GM10847 (cell line): ENCODE results near the gene PCDHGB6.
"Not testable (repeated sequence)": the region's sequence is repeated elsewhere in the genome, so short reads cannot be mapped to it uniquely, and the experiment has no call there.

Source experiments
- POLR2A ChIP-seq: IDR thresholded peaks from 2 replicates; pipeline ENCODE4 v1.6.1; 2011; ENCODE audit not compliant: insufficient read length; ENCODE audit errors: extremely low read depth

The PCDHGB6 gene

DNA sequence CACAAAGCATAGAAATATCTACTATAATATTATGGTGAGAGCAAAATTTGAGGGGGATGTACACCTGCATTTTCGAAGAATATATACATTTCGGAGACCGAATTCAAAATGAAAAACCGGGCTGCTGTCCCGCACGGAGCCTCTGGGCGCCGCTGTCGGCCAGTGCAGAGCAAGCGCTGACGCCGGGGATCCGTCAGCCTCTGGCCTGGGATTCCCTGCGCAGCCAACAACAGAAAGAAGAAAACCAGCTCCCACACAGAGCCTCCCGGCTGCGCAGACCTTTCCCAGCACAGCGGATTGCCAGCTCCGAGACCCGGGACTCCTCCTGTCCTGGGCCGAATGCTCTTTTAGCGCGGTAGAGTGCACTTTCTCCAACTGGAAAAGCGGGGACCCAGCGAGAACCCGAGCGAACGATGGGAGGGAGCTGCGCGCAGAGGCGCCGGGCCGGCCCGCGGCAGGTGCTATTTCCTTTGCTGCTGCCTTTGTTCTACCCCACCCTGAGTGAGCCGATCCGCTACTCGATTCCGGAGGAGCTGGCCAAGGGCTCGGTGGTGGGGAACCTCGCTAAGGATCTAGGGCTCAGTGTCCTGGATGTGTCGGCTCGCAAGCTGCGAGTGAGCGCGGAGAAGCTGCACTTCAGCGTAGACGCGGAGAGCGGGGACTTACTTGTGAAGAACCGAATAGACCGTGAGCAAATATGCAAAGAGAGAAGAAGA is at the start of gene PCDHGB6:
Gene PCDHGB6 (plus strand): TSS at position 232 of the 716 bp plus-strand sequence. CDS start 182 bp downstream, at position 414.
- not testable (repeated sequence) for TF ChIP-seq POLR2A

DNA sequence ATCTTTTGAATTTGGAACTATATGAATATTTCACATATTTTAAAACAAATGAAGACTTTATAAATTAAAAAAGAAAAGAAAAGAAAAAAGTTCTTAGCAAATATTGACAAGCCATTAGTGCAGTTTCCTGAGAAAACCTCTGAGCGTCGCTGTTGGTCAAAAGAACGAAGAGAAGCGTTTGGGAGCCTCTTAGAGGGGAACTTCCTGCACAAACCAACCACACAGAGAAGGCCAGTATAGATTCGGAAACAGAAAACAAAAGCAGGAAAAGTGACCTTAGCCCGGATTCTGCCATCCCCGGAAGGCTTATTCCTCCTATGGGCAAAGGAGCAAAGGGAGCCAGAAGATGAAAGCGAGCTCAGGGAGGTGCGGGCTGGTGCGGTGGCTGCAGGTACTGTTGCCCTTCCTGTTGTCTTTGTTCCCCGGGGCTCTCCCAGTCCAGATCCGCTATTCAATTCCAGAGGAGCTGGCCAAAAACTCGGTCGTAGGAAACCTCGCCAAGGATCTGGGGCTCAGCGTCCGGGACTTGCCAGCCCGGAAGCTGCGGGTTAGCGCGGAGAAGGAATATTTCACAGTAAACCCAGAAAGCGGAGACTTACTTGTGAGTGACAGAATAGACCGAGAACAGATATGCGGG is 47.9 kb upstream of the PCDHGB6 start, which contains the start of gene PCDHGB2:
Gene PCDHGB2 (plus strand): TSS at position 205 of the 637 bp plus-strand sequence. CDS start 142 bp downstream, at position 347.
- no peak for TF ChIP-seq POLR2A

DNA sequence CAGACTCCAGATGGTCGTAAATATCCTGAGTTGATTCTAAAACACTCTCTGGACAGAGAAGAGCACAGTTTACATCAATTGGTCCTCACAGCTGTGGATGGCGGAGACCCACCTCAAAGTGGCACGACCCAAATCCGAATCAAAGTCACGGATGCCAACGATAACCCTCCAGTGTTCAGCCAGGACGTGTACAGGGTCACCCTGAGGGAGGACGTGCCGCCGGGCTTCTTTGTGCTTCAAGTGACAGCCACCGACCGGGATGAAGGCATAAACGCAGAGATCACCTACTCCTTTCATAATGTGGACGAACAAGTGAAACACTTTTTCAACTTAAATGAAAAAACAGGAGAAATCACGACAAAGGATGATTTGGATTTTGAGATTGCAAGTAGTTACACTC is 47.1 kb upstream of the PCDHGB6 start:
- TF ChIP-seq POLR2A, result no peak

DNA sequence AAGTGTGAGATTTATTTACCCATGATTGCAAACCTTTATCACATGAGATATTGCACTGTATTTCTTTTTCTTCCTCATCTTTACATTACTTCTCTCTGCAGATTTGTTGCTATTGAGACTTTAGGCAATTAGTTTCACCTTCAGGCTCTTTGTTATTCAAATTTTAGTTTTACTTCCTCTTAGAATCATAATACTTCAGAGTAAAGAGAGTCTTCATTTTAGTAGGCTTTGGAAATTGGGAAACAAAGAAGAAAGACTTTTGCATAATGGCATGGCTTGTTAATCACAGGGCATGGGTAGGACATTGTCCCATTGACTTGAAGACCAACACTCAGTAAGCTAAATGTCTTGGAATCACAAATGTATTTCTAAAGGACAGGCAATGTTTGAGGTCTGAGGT is 45.1 kb upstream of the PCDHGB6 start:
- no peak for TF ChIP-seq POLR2A

DNA sequence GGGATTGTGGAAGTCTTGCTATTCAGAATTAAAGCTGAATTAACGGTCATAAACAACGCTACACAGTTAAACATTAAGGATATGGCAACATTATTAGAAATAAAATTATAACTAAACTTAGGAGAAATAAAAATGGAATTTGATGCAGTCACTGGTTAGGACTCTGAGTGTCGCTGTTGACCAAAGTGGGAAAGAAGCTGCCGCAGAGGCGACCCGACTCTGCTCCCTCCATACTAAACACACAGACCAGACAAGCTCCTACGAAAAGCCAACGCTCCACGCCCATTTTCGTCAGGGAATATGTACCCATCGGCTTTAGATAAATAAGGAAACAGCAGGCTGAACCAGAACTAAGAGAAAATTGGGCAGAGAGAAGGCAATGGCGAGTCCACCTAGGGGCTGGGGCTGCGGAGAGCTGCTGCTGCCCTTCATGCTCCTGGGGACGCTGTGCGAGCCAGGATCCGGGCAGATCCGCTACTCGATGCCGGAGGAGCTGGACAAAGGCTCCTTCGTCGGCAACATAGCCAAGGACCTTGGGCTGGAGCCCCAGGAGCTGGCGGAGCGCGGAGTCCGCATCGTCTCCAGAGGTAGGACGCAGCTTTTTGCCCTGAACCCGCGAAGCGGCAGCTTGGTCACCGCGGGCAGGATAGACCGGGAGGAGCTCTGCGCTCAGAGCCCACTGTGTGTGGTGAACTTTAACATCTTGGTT is 43.7 kb upstream of the PCDHGB6 start, which contains the start of gene PCDHGA5:
Gene PCDHGA5 (plus strand): TSS at position 211 of the 709 bp plus-strand sequence. CDS start 169 bp downstream, at position 380.
- no peak for TF ChIP-seq POLR2A

DNA sequence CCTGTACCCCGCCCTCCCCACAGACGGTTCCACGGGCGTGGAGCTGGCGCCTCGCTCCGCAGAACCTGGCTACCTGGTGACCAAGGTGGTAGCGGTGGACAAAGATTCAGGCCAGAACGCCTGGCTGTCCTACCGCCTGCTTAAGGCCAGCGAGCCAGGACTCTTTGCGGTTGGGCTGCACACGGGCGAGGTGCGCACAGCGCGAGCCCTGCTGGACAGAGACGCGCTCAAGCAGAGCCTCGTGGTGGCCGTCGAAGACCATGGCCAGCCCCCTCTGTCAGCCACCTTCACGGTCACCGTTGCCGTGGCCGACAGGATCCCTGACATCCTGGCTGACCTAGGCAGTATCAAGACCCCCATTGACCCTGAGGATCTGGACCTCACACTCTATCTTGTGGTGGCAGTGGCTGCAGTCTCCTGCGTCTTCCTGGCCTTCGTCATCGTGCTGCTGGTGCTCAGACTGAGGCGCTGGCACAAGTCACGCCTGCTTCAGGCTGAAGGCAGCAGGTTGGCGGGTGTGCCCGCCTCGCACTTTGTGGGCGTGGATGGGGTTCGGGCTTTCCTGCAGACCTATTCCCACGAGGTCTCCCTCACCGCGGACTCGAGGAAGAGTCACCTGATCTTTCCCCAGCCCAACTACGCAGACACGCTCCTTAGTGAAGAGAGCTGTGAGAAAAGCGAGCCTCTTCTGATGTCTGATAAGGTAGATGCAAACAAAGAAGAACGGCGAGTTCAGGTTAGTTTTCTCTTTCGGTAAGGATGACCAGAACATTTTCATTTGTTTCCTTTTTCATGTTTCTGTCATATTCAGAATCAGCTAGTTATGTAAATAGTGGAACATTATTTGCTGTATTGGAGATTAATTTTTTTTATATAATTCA is 41.6 kb upstream of the PCDHGB6 start:
- TF ChIP-seq POLR2A, result no peak

DNA sequence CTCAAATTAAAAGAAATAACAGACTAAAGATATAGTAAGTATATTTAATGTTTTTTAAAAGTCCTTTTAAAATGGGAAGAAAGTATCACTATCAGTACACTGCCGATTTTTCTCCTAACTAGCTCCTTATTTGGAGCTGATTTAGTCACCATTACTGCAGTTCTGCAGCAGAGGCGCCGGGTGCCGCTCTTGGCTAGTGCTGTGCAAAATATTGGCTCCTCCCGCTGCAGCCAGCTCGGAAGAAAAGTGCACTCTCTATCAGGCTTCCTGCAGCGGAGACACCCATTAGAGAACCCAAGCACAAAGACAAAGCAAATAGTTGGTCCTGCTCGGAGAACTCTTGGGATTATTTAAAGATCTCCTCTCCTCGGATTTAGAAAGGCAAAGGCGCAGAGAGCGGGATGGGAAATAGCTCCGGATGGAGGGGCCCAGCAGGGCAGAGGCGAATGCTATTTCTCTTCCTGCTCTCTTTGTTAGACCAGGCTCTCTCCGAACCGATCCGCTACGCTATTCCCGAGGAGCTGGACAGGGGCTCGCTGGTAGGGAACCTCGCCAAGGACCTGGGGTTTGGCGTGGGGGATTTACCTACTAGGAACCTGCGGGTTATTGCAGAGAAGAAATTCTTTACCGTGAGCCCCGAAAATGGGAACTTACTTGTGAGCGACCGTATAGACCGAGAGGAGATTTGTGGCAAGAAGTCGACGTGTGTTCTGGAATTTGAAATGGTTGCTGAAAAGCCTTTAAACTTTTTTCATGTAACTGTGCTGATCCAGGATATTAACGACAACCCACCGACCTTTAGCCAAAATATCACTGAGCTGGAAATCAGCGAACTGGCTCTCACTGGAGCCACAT is 37.6 kb upstream of the PCDHGB6 start, which contains the start of gene PCDHGB3:
Gene PCDHGB3 (plus strand): TSS at position 249 of the 855 bp plus-strand sequence. CDS start 153 bp downstream, at position 402.
- no peak for TF ChIP-seq POLR2A

DNA sequence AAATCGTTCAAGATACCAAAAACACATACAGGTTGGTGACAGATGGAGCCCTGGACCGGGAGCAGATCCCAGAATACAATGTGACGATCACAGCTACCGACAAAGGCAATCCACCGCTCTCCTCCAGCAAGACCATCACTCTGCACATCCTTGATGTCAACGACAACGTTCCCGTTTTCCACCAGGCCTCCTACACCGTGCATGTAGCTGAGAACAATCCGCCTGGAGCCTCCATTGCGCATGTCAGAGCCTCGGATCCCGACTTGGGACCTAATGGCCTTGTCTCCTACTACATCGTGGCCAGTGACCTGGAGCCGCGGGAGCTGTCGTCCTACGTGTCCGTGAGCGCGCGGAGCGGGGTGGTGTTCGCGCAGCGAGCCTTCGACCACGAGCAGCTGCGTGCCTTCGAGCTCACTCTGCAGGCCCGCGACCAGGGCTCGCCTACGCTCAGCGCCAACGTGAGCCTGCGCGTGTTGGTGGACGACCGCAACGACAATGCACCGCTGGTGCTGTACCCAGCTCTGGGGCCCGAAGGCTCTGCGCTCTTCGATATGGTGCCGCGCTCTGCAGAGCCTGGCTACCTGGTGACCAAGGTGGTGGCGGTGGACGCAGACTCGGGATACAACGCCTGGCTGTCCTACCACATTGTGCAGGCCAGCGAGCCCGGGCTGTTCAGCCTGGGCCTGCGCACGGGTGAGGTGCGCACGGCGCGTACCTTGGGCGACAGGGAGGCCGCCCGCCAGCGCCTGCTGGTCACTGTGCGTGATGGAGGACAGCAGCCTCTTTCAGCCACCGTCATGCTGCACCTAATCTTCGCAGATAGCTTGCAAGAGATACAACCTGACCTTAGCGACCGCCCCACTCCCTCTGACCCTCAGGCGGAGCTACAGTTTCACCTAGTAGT is 36.0 kb upstream of the PCDHGB6 start:
- no peak for TF ChIP-seq POLR2A

DNA sequence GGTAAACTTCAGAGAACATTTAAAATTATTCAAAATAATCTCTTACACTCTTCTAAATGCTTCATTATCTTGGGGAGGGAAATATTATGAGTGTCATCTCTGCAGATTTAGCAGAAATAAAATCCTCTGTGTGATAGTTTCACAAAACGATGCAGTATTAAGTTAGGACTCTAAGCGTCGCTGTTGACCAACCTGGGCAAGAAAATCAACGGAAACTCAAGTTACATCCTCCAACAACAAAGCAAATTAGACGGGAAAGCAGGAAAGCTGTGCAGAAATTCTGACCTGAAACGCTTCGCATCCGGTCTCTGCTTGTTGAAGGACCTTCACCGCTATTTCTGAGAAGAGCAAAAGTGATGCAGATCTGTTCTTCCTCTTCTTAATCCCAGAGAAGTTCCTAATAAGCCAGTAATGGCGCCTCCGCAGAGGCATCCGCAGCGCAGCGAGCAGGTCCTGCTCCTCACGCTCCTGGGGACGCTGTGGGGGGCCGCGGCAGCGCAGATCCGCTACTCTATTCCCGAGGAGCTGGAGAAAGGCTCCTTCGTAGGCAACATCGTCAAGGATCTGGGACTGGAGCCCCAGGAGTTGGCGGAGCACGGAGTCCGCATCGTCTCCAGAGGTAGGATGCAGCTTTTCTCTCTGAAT is 34.0 kb upstream of the PCDHGB6 start, which contains the start of gene PCDHGA6:
Gene PCDHGA6 (plus strand): TSS at position 219 of the 645 bp plus-strand sequence. CDS start 193 bp downstream, at position 412.
- no peak for TF ChIP-seq POLR2A

DNA sequence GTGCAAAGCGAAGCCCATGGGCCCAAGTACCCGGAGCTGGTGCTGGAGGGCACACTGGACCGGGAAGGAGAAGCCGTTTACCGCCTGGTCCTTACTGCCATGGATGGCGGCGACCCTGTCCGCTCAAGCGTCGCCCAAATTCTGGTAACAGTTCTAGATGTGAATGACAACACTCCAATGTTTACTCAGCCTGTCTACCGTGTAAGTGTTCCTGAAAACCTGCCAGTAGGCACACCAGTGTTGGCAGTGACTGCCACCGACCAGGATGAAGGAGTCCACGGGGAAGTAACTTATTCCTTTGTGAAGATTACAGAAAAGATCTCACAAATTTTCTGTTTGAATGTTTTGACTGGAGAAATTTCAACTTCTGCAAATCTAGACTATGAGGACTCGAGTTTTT is 33.2 kb upstream of the PCDHGB6 start:
- no peak for TF ChIP-seq POLR2A

DNA sequence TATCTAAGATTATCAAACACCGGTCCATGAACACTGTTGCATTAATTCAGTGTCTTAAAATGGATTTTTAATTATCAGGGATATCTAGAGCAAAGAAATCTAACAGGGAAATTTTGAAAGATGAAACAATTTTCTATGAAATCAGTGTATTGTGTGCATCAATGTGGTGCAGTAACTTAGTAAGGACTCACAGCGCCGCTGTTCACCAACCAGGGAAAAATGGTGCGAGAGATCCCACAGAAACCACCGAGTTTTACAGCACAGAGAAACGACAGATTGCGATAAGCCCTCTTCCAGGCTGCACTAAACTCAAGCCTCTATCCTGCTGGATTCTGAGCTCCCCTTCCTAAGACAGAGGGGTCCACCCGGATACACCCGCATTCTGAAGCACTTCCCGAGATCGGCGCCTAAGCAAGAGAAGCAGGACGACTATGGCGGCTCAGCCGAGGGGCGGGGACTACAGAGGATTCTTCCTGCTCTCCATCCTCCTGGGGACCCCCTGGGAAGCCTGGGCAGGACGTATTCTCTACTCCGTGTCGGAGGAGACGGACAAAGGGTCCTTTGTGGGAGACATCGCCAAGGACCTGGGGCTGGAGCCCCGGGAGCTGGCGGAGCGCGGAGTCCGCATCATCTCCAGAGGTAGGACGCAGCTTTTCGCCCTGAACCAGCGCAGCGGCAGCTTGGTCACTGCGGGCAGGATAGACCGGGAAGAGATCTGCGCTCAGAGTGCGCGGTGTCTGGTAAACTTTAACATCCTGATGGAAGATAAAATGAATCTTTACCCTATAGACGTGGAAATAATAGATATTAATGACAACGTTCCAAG is 25.1 kb upstream of the PCDHGB6 start, which contains the start of gene PCDHGA7:
Gene PCDHGA7 (plus strand): TSS at position 274 of the 826 bp plus-strand sequence. CDS start 158 bp downstream, at position 432.
- no peak for TF ChIP-seq POLR2A
